GM12864 (cell line): ENCODE data around the gene B4GALNT4.
"Not testable (repeated sequence)": the region's sequence is repeated elsewhere in the genome, so short reads cannot be mapped to it uniquely, and the experiment has no call there.

ENCODE experiments used
- DNase-seq: peaks from one replicate; pipeline ENCODE4 v3.0.0-alpha.2; 2011; ENCODE audit warnings: low read depth
- H3K4me3 ChIP-seq: 2 replicates; pipeline ENCODE4 v1.5.1; 2011; ENCODE audit warnings: mild to moderate bottlenecking, low read depth, low read length, control low read depth
- TF ChIP-seq, protein P1 (sequence below): IDR thresholded peaks from 2 replicates; pipeline ENCODE4 v1.5.1; 2011; ENCODE audit warnings: low read depth, mild to moderate bottlenecking, moderate library complexity, low read length, control low read depth, inconsistent platforms; ENCODE audit errors: missing control alignments

The B4GALNT4 gene

DNA sequence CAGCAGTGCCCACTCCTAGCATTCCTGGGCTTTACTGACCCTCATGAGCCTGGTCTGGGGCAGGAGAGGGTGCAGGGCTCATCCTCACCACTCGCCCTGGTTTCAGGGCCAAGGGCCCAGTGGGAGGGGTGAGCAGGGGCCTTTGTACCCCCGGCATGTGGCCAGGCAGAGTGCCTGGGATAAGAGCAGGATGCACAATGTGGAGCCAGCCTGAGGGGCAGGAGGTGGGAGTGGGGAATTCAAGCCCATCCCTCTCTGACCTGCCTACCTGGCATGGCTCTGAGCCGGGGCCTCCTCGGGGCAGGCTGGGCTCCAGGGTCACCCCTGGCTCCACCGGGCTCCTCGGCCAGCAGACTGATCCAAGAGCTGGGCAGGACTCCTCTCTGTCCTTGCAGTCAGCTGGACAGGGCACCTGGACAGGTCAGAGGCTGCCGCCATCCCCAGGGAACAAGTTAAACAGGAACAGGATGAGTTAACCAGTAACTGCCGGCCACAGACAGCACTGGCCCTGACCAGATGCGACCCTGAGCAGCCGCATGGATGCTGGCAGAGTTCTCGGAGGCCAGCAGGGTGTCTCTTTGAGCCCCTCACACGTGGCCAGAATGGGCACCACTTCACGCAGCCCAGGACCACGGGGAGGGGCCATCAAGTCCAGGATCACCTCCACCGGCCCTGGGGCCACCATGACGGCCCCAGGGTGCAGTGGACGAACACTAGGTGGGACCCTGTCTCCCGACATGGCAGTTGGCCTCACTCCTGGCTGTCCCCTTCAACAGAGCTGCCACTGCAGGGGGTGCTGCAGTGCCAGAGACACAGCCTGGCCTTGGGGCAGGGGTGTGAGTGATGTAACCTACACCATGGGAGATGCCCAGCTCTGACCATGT lies 40.5 kb downstream of the B4GALNT4 start:
- no peak overlapping the region for H3K4me3 ChIP-seq
- DNase-seq = no peak
- TF ChIP-seq, protein P1, sequence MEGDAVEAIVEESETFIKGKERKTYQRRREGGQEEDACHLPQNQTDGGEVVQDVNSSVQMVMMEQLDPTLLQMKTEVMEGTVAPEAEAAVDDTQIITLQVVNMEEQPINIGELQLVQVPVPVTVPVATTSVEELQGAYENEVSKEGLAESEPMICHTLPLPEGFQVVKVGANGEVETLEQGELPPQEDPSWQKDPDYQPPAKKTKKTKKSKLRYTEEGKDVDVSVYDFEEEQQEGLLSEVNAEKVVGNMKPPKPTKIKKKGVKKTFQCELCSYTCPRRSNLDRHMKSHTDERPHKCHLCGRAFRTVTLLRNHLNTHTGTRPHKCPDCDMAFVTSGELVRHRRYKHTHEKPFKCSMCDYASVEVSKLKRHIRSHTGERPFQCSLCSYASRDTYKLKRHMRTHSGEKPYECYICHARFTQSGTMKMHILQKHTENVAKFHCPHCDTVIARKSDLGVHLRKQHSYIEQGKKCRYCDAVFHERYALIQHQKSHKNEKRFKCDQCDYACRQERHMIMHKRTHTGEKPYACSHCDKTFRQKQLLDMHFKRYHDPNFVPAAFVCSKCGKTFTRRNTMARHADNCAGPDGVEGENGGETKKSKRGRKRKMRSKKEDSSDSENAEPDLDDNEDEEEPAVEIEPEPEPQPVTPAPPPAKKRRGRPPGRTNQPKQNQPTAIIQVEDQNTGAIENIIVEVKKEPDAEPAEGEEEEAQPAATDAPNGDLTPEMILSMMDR = no peak

DNA sequence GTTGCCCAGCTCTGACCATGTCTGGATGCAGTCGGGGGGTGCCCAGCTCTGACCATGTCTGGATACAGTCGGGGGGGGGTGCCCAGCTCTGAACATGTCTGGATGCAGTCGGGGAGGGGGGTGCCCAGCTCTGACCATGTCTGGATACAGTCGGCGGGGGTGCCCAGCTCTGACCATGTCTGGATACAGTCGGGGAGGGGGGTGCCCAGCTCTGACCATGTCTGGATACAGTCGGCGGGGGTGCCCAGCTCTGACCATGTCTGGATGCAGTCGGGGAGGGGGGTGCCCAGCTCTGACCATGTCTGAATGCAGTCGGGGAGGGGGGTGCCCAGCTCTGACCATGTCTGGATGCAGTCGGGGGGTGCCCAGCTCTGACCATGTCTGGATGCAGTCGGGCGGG lies 41.4 kb downstream of the B4GALNT4 start:
- H3K4me3 ChIP-seq, DNase-seq: not testable (repeated sequence)

GRCh38 chr11:411520-411919 lies 42.2 kb downstream of the B4GALNT4 start:
- not testable (repeated sequence) for H3K4me3 ChIP-seq, DNase-seq

DNA sequence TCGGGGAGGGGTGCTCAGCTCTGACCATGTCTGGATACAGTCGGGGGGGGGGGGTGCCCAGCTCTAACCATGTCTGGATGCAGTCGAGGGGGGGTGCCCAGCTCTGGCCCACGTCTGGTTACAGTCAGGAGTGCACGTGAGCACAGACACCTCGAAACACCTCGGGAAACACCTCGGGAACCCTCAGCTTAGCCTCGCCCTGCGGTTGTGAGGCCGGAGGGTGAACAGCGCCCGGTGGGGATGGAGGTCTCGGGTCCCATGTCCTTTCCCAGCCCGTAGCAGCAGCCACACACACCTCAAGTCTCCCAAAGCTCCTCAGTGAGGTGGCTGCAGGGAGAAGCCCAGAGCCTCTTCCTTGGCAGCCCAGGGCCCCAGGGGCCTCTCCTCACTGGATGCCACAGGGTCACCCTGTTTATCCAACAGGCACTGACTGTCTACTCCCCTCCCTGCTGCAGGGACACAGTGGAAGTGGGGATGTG lies 43.4 kb downstream of the B4GALNT4 start:
- H3K4me3 ChIP-seq = no peak overlapping the region
- DNase-seq = no peak
- TF ChIP-seq, protein P1 = no peak

DNA sequence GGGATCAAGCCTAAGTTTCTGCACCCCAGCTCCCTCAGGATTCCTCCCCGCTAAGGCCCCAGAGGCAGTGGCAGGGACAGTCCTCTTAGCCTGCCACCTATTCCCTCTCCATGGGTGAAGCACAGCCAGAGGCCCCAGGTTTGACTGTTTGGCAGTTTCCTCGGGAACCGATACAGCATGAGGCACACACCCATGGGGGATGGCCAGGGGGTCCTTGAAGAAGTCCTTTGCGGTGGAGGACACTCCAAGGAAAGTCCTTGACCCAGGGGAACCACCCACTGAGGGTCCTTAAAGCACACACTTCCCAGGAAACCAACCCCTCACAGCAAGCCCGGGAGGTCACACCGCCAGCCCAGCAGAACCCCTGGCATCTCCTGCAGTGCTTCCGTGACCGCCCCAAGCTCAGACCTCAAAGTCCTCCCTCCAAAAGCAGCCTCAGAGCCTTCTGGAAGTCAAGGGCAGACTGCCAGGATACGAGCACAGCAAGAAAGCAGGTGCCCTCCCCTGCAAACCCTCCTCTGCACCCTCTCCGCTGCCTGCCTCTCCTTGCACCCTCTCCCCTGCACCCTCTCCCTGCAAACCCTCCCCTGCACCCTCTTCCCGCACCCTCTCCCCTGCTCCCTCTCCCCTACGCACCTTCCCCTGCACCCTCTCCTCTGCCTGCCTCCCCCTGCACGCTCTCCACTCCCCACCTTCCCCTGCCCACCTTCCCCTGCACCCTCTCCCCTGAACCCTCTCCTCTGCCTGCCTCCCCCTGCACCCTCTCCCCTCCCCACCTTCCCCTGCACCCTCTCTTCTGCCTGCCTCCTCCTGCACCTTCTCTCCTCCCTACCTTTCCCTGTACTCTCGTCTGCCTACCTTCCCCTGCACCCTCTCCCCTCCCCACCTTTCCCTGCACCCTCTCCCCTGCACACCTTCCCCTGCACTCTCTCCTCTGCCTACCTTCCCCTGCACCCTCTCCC lies 44.1 kb downstream of the B4GALNT4 start:
- DNase-seq = no peak
- TF ChIP-seq, protein P1 = no peak
- H3K4me3 ChIP-seq = no peak overlapping the region

GRCh38 chr11:414318-414857 lies 45.1 kb downstream of the B4GALNT4 start:
- peak overlapping the region; percentile 7 for H3K4me3 ChIP-seq
- TF ChIP-seq, protein P1 = no peak
- DNase-seq = no peak

GRCh38 chr11:415640-416041 lies 46.3 kb downstream of the B4GALNT4 start:
- no peak for DNase-seq
- no peak overlapping the region for H3K4me3 ChIP-seq
- TF ChIP-seq, protein P1 = no peak
